ENCODE results near the gene SNAP29.
"Not testable (repeated sequence)": the region's sequence is repeated elsewhere in the genome, so short reads cannot be mapped to it uniquely, and the experiment has no call there.

SNAP29 gene

GRCh38 chr22:20887375-20887774, 28.6 kb downstream of the SNAP29 start:
- H3K4me3 ChIP-seq (ENCODE audit: low read depth, low read length): no peak overlapping the region
- DNase-seq (ENCODE audit: low read depth): no peak
- TF ChIP-seq CTCF (IDR thresholded peaks at IDR 0.05; ENCODE audit: control insufficient read depth, extremely low read depth, insufficient read depth): no peak

- no peak overlapping the region for H3K4me3 ChIP-seq (ENCODE audit: low read depth, low read length)
- no peak for TF ChIP-seq CTCF (IDR thresholded peaks at IDR 0.05; ENCODE audit: control insufficient read depth, extremely low read depth, insufficient read depth)
- no peak for DNase-seq (ENCODE audit: low read depth)
These were observed 30.4 kb downstream of the SNAP29 start for GRCh38 chr22:20889025-20889704.

GRCh38 chr22:20889904-20890540, 31.2 kb downstream of the SNAP29 start:
- no peak for DNase-seq (ENCODE audit: low read depth)
- no peak for TF ChIP-seq CTCF (IDR thresholded peaks at IDR 0.05; ENCODE audit: control insufficient read depth, extremely low read depth, insufficient read depth)
- no peak overlapping the region for H3K4me3 ChIP-seq (ENCODE audit: low read depth, low read length)

- no peak for DNase-seq (ENCODE audit: low read depth)
- TF ChIP-seq CTCF (IDR thresholded peaks at IDR 0.05; ENCODE audit: control insufficient read depth, extremely low read depth, insufficient read depth): no peak
- H3K4me3 ChIP-seq (ENCODE audit: low read depth, low read length): no peak overlapping the region
These were observed 32.2 kb downstream of the SNAP29 start for GRCh38 chr22:20890975-20891374.

- not testable (repeated sequence) for DNase-seq (ENCODE audit: low read depth); H3K4me3 ChIP-seq (ENCODE audit: low read depth, low read length)
These were observed 38.9 kb downstream of the SNAP29 start for GRCh38 chr22:20897737-20898136.

- no peak for TF ChIP-seq CTCF (IDR thresholded peaks at IDR 0.05; ENCODE audit: control insufficient read depth, extremely low read depth, insufficient read depth)
- no peak for DNase-seq (ENCODE audit: low read depth)
These were observed 41.1 kb downstream of the SNAP29 start for GRCh38 chr22:20899827-20900423.

GRCh38 chr22:20901093-20902033, 42.6 kb downstream of the SNAP29 start:
- H3K4me3 ChIP-seq (ENCODE audit: low read depth, low read length); DNase-seq (ENCODE audit: low read depth): not testable (repeated sequence)

More at GRCh38 chr22:20899827-20900423, 41.1 kb downstream of the SNAP29 start:
- no peak overlapping the region for H3K4me3 ChIP-seq (ENCODE audit: low read depth, low read length)
